ENCODE results near the gene LRRC14B. TPM values are rescaled to one million over a fixed set of nuclear protein-coding genes. Genes with fewer than 3 reads are reported as not detected.

The LRRC14B gene
- total RNA-seq, 1 donor from 2014 or later = not detected

- FAIRE-seq (no peak), DNase-seq (ENCODE audit: low read depth) (no peak)
- Mint-ChIP-seq H3K9me3 (ENCODE audit: unreplicated experiment) (no peaks in the 10 kb centered on the region), H3K4me3 (ENCODE audit: unreplicated experiment) (no peak overlapping the region), H3K36me3 (ENCODE audit: low read depth, unreplicated experiment) (peaks cover 9% of the 10 kb centered on the region), H3K27me3 (ENCODE audit: low read depth, unreplicated experiment) (peaks cover 19% of the 10 kb centered on the region), H3K4me1 (ENCODE audit: low read depth, unreplicated experiment) (peaks cover 22% of the 10 kb centered on the region), H3K27ac (ENCODE audit: unreplicated experiment) (peak overlapping the region; percentile 47)
- no peaks in the 10 kb centered on the region for H3K9me3 ChIP-seq (ENCODE audit: insufficient read depth, low read depth, low read length)
- no peak overlapping the region for H2AFZ ChIP-seq (ENCODE audit: low read depth, low read length)
- no peak overlapping the region for H3K4me3 ChIP-seq (ENCODE audit: insufficient read depth, low read depth, low read length)
- H3K27me3 ChIP-seq (ENCODE audit: insufficient read depth, low read length) = no peaks in the 10 kb centered on the region
- H3K4me1 ChIP-seq (ENCODE audit: insufficient read depth, low read length) = peaks cover 55% of the 10 kb centered on the region
- no peak overlapping the region for H3K4me2 ChIP-seq (ENCODE audit: low read length)
- no peak overlapping the region for H3K9ac ChIP-seq (ENCODE audit: low read length)
- H3K79me2 ChIP-seq (ENCODE audit: insufficient read depth, low read length) = no peaks in the 10 kb centered on the region
- H3K36me3 ChIP-seq (ENCODE audit: insufficient read depth, low read length) = peaks cover 6% of the 10 kb centered on the region
- no peak overlapping the region for H3K27ac ChIP-seq (ENCODE audit: low read depth, low read length)
- H4K20me1 ChIP-seq (ENCODE audit: insufficient read depth, low read length) = no peaks in the 10 kb centered on the region
- TF ChIP-seq EZH2 (IDR thresholded peaks at IDR 0.05; ENCODE audit: insufficient read depth, low read length) (no peak), CTCF (IDR thresholded peaks at IDR 0.05; ENCODE audit: insufficient read depth, low read depth, low read length) (no peak)
These were observed 35.5 kb upstream of the LRRC14B start for GRCh38 chr5:155651-156410.

GRCh38 chr5:156411-157072 is 34.8 kb upstream of the LRRC14B start:
- H3K4me1 Mint-ChIP-seq (ENCODE audit: low read depth, unreplicated experiment) = peaks cover 22% of the 10 kb centered on the region

More at GRCh38 chr5:156411-157072, 34.8 kb upstream of the LRRC14B start:
- H3K4me2 ChIP-seq (ENCODE audit: low read length) = no peak overlapping the region
- H3K4me3 ChIP-seq (ENCODE audit: insufficient read depth, low read depth, low read length) = no peak overlapping the region
- no peak for DNase-seq (ENCODE audit: low read depth)
- FAIRE-seq = no peak
- no peak overlapping the region for H3K27ac Mint-ChIP-seq (ENCODE audit: unreplicated experiment)
- H3K4me3 Mint-ChIP-seq (ENCODE audit: unreplicated experiment) = no peak overlapping the region
- H3K27ac ChIP-seq (ENCODE audit: low read depth, low read length) = no peak overlapping the region
- H4K20me1 ChIP-seq (ENCODE audit: insufficient read depth, low read length) = no peaks in the 10 kb centered on the region
- H3K36me3 Mint-ChIP-seq (ENCODE audit: low read depth, unreplicated experiment) = peaks cover 9% of the 10 kb centered on the region
- no peaks in the 10 kb centered on the region for H3K27me3 ChIP-seq (ENCODE audit: insufficient read depth, low read length)
- H3K9me3 Mint-ChIP-seq (ENCODE audit: unreplicated experiment) = no peaks in the 10 kb centered on the region
- peaks cover 6% of the 10 kb centered on the region for H3K36me3 ChIP-seq (ENCODE audit: insufficient read depth, low read length)
- no peaks in the 10 kb centered on the region for H3K79me2 ChIP-seq (ENCODE audit: insufficient read depth, low read length)
- TF ChIP-seq EZH2 (IDR thresholded peaks at IDR 0.05; ENCODE audit: insufficient read depth, low read length) (no peak), CTCF (IDR thresholded peaks at IDR 0.05; ENCODE audit: insufficient read depth, low read depth, low read length) (no peak)
- no peak overlapping the region for H2AFZ ChIP-seq (ENCODE audit: low read depth, low read length)
- peaks cover 59% of the 10 kb centered on the region for H3K4me1 ChIP-seq (ENCODE audit: insufficient read depth, low read length)
- peaks cover 23% of the 10 kb centered on the region for H3K27me3 Mint-ChIP-seq (ENCODE audit: low read depth, unreplicated experiment)
- H3K9me3 ChIP-seq (ENCODE audit: insufficient read depth, low read depth, low read length) = no peaks in the 10 kb centered on the region
- no peak overlapping the region for H3K9ac ChIP-seq (ENCODE audit: low read length)
